Upper lobe of left lung (tissue), 6 donors: ENCODE measurements around the gene AGTPBP1. TPM values are rescaled to one million over a fixed set of nuclear protein-coding genes. Genes with fewer than 3 reads are reported as not detected.
"Not testable (repeated sequence)": the region's sequence is repeated elsewhere in the genome, so short reads cannot be mapped to it uniquely, and the experiment has no call there.

Experiments used
- ATAC-seq, 2 donors: fragments of 200-7000 bp; cut with Tn5 transposase; one replicate each; pipeline ENCODE4 v1.9.1; 2022; ENCODE audit warnings: mild to moderate bottlenecking in 2 of 2, moderate library complexity in 2 of 2; ENCODE audit not compliant: low FRiP score in 2 of 2
- DNase-seq, 2 donors: peaks; one replicate each; pipeline ENCODE4 v3.0.0-alpha.2; 2019 to 2020
- H3K27ac ChIP-seq, 4 donors: fragments of 200-600 bp; sonication (generic); one replicate each; pipeline ENCODE4 v1.5.1; 2016 to 2019
- H3K27me3 ChIP-seq, 4 donors: fragments of 200-600 bp; sonication (generic); one replicate each; pipeline ENCODE4 v1.5.1; 2017 to 2019
- H3K36me3 ChIP-seq, 4 donors: fragments of 200-600 bp; sonication (generic); one replicate each; pipeline ENCODE4 v1.5.1; 2016 to 2019
- H3K4me1 ChIP-seq, 4 donors: fragments of 200-600 bp; sonication (generic); one replicate each; pipeline ENCODE4 v1.5.1; 2018 to 2019
- H3K4me3 ChIP-seq, 4 donors: fragments of 200-600 bp; sonication (generic); one replicate each; pipeline ENCODE4 v1.5.1; 2017 to 2019; ENCODE audit warnings: mild to moderate bottlenecking in 2 of 4, moderate library complexity in 1 of 4
- H3K9me3 ChIP-seq, 4 donors: fragments of 200-600 bp; sonication (generic); one replicate each; pipeline ENCODE4 v1.5.1; 2018 to 2019
- CTCF ChIP-seq, 6 experiments: fragments of 450-650 bp in 4 of 6; fragments of 200-600 bp in 2 of 6; sonication (generic) in 2 of 6; IDR thresholded peaks; one replicate each; pipeline ENCODE4 v1.5.1; 2016 to 2019; ENCODE audit warnings: antibody characterized with exemption in 6 of 6
- EP300 ChIP-seq, 4 donors: sonication (generic); formaldehyde crosslinking; IDR thresholded peaks; one replicate each; pipeline ENCODE4 v1.5.1; 2017; ENCODE audit warnings: antibody characterized with exemption in 4 of 4, control low read depth in 2 of 4
- POLR2A ChIP-seq, 4 donors: fragments of 450-650 bp; IDR thresholded peaks; one replicate each; pipeline ENCODE4 v1.5.1; 2016 to 2017; ENCODE audit warnings: antibody characterized with exemption in 4 of 4, mild to moderate bottlenecking in 2 of 4
- POLR2AphosphoS5 ChIP-seq, 2 donors: sonication (generic); formaldehyde crosslinking; IDR thresholded peaks; one replicate each; pipeline ENCODE4 v1.5.1; 2017; ENCODE audit warnings: antibody characterized with exemption in 2 of 2
- WGBS, 2 donors: methylation state at CpG; one replicate each; pipeline ENCODE4 v1.1.5; 2017 to 2018; 5-methylcytosine and 5-hydroxymethylcytosine counted together
- total RNA-seq, 6 donors: library from RNA; depleted of rRNA in 4 of 6; stranded (reverse); fragments of >200 nt in 4 of 6; gene quantifications; one replicate each; pipeline versions ENCODE4 v1.1.0 to v1.2.1, GENCODE V29; 2016 to 2021
- donor health status: DM: no; HTN: no; CAD: no; lungs with moderate emphysema.
- donor health status: DM: no; HTN: yes; CAD: no; lungs with severe emphysema.

AGTPBP1 gene
- total RNA-seq, 6 donors from 2014 or later: 27.3 to 65.2 (median 40.4) TPM

DNA sequence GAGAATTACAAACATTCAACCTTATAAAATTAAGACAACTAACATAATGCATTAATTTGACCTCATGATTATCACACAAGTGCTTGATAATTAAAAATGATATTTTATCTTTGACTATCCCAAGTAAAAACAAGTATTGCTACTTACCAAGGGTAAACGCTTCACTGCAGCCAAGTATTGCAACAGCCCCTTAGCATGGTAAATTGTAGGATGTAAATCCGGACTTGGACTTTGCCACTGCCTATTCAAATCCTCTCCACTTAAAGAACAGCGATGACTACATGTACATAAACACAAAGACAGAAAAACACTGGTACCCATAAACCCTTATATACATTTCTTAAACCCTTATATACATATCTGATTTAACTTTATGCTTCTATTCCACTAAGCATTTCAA, 155.1 kb downstream of the AGTPBP1 start:
- Histone ChIP-seq H3K27me3 (no peaks in the 10 kb centered on the region), H3K27ac (no peak overlapping the region), H3K4me1 (no peaks in the 10 kb centered on the region), H3K9me3 (no peaks in the 10 kb centered on the region), H3K36me3 (peaks cover 0 to 18% (median 0%) of the 10 kb centered on the region in 4 donors), H3K4me3 (no peak overlapping the region)
- DNase-seq: no peak
- no peak for ATAC-seq
- WGBS, 2 donors: 83 to 87% methylated on average over 3 of the region's 3 CpGs
- TF ChIP-seq EP300 (IDR thresholded peaks at IDR 0.05) (no peak), POLR2A (IDR thresholded peaks at IDR 0.05) (no peak), POLR2AphosphoS5 (IDR thresholded peaks at IDR 0.05) (no peak), CTCF (IDR thresholded peaks at IDR 0.05) (no peak)

DNA sequence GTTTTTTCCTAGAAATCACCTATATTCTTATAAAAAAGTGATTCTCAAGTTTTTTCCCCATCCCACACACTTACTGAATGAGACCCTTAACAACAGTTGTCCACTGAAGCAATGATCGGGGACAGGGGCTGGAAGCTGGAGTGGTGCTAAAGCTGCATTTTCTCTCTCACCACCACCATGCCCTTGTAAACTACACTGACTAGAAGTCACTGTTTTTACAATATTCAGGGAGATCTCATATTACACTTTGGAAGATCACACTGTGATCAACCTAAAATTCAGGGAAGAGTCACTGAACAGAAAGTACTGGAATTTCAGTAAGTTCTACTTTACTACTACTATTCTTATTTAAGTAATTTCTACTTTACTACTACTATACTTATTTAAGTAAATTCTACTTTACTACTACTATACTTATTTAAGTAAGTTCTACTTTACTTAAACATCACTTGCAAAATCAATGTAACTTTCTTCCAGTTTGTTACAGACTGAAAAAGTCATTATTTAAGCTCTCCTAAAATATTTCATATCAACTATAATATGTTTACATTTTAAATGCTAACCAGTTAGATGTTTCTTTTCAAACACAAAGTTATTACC, 164.3 kb downstream of the AGTPBP1 start:
- no peak overlapping the region for H3K27ac ChIP-seq
- WGBS, 2 donors: 88 to 96% methylated on average over 1 of the region's 1 CpG
- H3K9me3 ChIP-seq: no peaks in the 10 kb centered on the region
- H3K27me3 ChIP-seq: no peaks in the 10 kb centered on the region
- DNase-seq (no peak), ATAC-seq (no peak)
- TF ChIP-seq CTCF (IDR thresholded peaks at IDR 0.05) (no peak), POLR2AphosphoS5 (IDR thresholded peaks at IDR 0.05) (no peak)
- peaks cover 0 to 6% (median 0%) of the 10 kb centered on the region in 4 donors for H3K36me3 ChIP-seq
- H3K4me3 ChIP-seq: no peak overlapping the region
- no peaks in the 10 kb centered on the region for H3K4me1 ChIP-seq

DNA sequence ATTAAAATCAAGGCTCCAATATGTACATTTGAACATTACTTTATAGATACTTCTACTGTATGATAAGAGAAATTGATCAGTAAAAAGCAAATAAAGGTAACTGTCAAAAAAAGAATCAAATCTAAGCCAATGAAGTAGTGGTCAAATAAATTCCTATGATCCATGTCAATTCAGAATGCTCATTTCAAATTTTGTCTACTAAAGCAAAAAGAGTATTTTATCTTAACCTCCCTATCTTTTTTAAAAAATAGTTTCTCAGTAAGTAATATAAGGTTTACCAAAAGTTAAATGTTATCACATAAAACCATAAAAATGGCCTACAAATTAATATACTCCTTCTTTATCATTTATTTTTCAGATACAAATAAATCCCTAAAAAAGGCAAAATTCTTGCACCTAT, 165.9 kb downstream of the AGTPBP1 start:
- no peak for DNase-seq
- Histone ChIP-seq H3K4me3 (no peak overlapping the region), H3K9me3 (no peaks in the 10 kb centered on the region), H3K36me3 (no peaks in the 10 kb centered on the region), H3K27me3 (no peaks in the 10 kb centered on the region), H3K4me1 (no peaks in the 10 kb centered on the region), H3K27ac (no peak overlapping the region)
- TF ChIP-seq POLR2A (IDR thresholded peaks at IDR 0.05) (no peak), CTCF (IDR thresholded peaks at IDR 0.05) (no peak), EP300 (IDR thresholded peaks at IDR 0.05) (no peak), POLR2AphosphoS5 (IDR thresholded peaks at IDR 0.05) (no peak)
- ATAC-seq: no peak

DNA sequence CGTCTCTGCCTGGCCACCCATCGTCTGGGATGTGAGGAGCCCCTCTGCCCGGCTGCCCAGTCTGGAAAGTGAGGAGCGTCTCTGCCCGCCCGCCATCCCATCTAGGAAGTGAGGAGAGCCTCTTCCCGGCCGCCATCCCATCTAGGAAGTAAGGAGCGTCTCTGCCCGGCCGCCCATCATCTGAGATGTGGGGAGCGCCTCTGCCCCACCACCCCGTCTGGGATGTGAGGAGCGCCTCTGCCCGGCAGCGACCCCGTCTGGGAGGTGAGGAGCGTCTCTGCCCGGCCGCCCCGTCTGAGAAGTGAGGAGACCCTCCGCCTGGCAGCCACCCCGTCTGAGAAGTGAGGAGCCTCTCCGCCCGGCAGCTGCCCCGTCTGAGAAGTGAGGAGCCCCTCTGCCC, 168.2 kb downstream of the AGTPBP1 start:
- not testable (repeated sequence) for H3K27ac ChIP-seq, H3K4me1 ChIP-seq, H3K4me3 ChIP-seq, ATAC-seq, H3K27me3 ChIP-seq, H3K36me3 ChIP-seq, H3K9me3 ChIP-seq
- DNase-seq: peak in 1 of 2 donors; percentile 56
- WGBS, 2 donors: 98 to 100% methylated on average over 3 to 26 of the region's 26 CpGs

DNA sequence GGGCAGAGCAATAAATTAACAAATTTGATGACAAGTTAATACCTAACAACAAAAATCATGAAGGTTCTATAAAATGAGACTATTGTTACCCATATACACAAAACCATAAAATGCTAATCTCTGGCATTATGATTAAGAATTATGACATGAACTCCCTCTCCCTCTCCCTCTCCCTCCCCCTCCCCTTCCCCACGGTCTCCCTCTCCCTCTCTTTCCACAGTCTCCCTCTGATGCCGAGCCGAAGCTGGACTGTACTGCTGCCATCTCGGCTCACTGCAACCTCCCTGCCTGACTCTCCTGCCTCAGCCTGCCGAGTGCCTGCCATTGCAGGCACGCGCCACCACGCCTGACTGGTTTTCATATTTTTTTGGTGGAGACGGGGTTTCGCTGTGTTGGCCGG, 168.8 kb downstream of the AGTPBP1 start:
- H3K27me3 ChIP-seq, H3K36me3 ChIP-seq, H3K4me1 ChIP-seq, H3K9me3 ChIP-seq, ATAC-seq, H3K4me3 ChIP-seq, H3K27ac ChIP-seq: not testable (repeated sequence)
- WGBS, 2 donors: 95 to 99% methylated on average over 11 of the region's 11 CpGs
- DNase-seq: peak in 1 of 2 donors; percentile 33

DNA sequence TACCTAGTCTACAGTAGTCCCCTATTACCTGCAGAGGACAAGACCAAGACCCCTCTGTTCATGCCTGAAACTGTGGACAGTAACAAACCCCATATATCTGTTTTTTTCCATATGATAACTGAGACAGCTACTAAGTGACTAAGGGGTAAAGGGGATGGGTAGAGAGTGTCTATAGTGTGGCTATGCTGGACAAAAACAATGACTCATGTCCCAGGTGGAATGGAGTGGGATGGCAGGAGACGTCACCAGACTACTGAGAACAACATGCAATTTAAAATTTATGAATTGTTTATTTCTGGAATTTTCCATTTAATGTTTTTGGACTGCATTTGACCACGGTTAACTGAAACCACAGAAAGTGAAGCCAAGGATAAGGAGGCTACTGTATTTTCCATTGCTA, 171.8 kb downstream of the AGTPBP1 start:
- Histone ChIP-seq H3K4me3 (no peak overlapping the region), H3K9me3 (no peaks in the 10 kb centered on the region), H3K4me1 (no peaks in the 10 kb centered on the region), H3K36me3 (peaks cover 0 to 5% (median 0%) of the 10 kb centered on the region in 4 donors), H3K27ac (no peak overlapping the region), H3K27me3 (no peaks in the 10 kb centered on the region)
- DNase-seq: no peak
- 81 to 83% methylated on average over 2 of the region's 2 CpGs for WGBS, 2 donors
- no peak for TF ChIP-seq POLR2A (IDR thresholded peaks at IDR 0.05)
- TF ChIP-seq POLR2AphosphoS5 (IDR thresholded peaks at IDR 0.05): no peak
- peak in 1 of 2 donors; percentile 41 for ATAC-seq
